ENCODE data around the gene GID8.

DNA sequence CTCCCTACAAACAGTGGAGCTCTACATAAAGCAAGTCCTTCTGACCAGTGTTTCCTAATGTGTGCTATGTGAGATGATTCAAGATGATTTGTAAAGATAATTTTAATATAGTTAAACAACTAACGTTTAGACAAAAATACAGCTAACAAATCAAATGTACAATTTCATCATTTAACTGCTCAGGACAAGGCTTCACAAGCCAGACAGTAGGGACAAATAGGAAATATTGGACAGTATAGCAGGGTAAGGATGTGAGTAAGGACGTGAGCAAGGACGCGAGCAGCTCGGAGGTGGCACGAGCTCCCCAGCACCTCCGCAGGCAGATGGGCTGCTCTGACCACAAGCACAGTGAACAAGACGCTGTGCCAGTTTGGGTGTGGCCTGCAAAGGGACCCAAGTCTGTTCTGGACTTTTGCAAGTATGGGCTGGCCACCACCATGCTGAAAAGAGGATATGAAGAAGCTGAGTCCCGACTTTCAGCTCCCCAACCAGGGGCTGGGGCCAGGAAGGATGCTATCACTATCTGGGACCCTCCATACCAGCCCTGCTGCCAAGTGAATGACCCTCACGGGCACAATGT is 26.2 kb upstream of the GID8 start:
- TF ChIP-seq, protein P1, sequence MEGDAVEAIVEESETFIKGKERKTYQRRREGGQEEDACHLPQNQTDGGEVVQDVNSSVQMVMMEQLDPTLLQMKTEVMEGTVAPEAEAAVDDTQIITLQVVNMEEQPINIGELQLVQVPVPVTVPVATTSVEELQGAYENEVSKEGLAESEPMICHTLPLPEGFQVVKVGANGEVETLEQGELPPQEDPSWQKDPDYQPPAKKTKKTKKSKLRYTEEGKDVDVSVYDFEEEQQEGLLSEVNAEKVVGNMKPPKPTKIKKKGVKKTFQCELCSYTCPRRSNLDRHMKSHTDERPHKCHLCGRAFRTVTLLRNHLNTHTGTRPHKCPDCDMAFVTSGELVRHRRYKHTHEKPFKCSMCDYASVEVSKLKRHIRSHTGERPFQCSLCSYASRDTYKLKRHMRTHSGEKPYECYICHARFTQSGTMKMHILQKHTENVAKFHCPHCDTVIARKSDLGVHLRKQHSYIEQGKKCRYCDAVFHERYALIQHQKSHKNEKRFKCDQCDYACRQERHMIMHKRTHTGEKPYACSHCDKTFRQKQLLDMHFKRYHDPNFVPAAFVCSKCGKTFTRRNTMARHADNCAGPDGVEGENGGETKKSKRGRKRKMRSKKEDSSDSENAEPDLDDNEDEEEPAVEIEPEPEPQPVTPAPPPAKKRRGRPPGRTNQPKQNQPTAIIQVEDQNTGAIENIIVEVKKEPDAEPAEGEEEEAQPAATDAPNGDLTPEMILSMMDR (IDR thresholded peaks at IDR 0.05), result no peak
- no peak for TF ChIP-seq POLR2A (IDR thresholded peaks at IDR 0.05)
